Nephron (organoid): ENCODE results near the gene C16orf54.
A peak's percentile ranks its signal among the peaks of the same experiment; 100 is the strongest.
"Not testable (repeated sequence)": the region's sequence is repeated elsewhere in the genome, so short reads cannot be mapped to it uniquely, and the experiment has no call there.

Source experiments
- H3K27ac Mint-ChIP-seq, 3 experiments: 2 replicates each; pipeline ENCODE4 v1.8.0; 2020; ENCODE audit warnings: mixed read lengths in 3 of 3, mild to moderate bottlenecking in 2 of 3, moderate library complexity in 1 of 3
- H3K27me3 Mint-ChIP-seq: 2 replicates; pipeline ENCODE4 v1.8.0; 2021; ENCODE audit warnings: low read depth, mild to moderate bottlenecking, moderate library complexity, mixed read lengths
- H3K36me3 Mint-ChIP-seq: 2 replicates; pipeline ENCODE4 v1.8.0; 2020; ENCODE audit warnings: low read depth, mixed read lengths
- H3K4me1 Mint-ChIP-seq: 2 replicates; pipeline ENCODE4 v1.8.0; 2020; ENCODE audit warnings: mixed read lengths
- H3K4me3 Mint-ChIP-seq, 3 experiments: 2 replicates each; pipeline ENCODE4 v1.8.0; 2020; ENCODE audit warnings: mild to moderate bottlenecking in 3 of 3, mixed read lengths in 3 of 3, moderate library complexity in 2 of 3
- H3K9me3 Mint-ChIP-seq: 2 replicates; pipeline ENCODE4 v1.8.0; 2020; ENCODE audit warnings: mixed read lengths
- CTCF ChIP-seq, 3 experiments: fragments of 200-600 bp; sonication (generic); IDR thresholded peaks; one replicate each; pipeline ENCODE4 v1.5.0; 2021; ENCODE audit warnings: antibody characterized with exemption in 3 of 3; ENCODE audit not compliant: unreplicated experiment in 3 of 3

Gene C16orf54

GRCh38 chr16:29698042-29698441 is 47.7 kb downstream of the C16orf54 start:
- Mint-ChIP-seq H3K27me3 (peaks cover 6% of the 10 kb centered on the region), H3K4me1 (peaks cover 13% of the 10 kb centered on the region), H3K27ac (no peak overlapping the region), H3K9me3 (peaks cover 20% of the 10 kb centered on the region), H3K4me3 (no peak overlapping the region), H3K36me3 (peaks cover 50% of the 10 kb centered on the region)
- no peak for TF ChIP-seq CTCF (IDR thresholded peaks at IDR 0.05; ENCODE audit: unreplicated experiment in 3 of 3)

- H3K27me3 Mint-ChIP-seq: peaks cover 6% of the 10 kb centered on the region
- TF ChIP-seq CTCF (IDR thresholded peaks at IDR 0.05; ENCODE audit: unreplicated experiment in 3 of 3): no peak
These were observed 48.4 kb downstream of the C16orf54 start for GRCh38 chr16:29697391-29697790.

GRCh38 chr16:29696881-29697331 is 48.9 kb downstream of the C16orf54 start:
- Mint-ChIP-seq H3K27ac (no peak overlapping the region), H3K9me3 (peaks cover 20% of the 10 kb centered on the region), H3K36me3 (peaks cover 49% of the 10 kb centered on the region), H3K4me3 (no peak overlapping the region), H3K27me3 (peaks cover 6% of the 10 kb centered on the region), H3K4me1 (peaks cover 4% of the 10 kb centered on the region)
- no peak for TF ChIP-seq CTCF (IDR thresholded peaks at IDR 0.05; ENCODE audit: unreplicated experiment in 3 of 3)

More at GRCh38 chr16:29697391-29697790, 48.4 kb downstream of the C16orf54 start:
- peaks cover 9% of the 10 kb centered on the region for H3K4me1 Mint-ChIP-seq
- H3K36me3 Mint-ChIP-seq: peaks cover 51% of the 10 kb centered on the region
- no peak overlapping the region for H3K27ac Mint-ChIP-seq
- H3K4me3 Mint-ChIP-seq: no peak overlapping the region
- peaks cover 20% of the 10 kb centered on the region for H3K9me3 Mint-ChIP-seq

- H3K4me1 Mint-ChIP-seq, H3K27me3 Mint-ChIP-seq, H3K4me3 Mint-ChIP-seq: not testable (repeated sequence)
- Mint-ChIP-seq H3K9me3 (peaks cover 17% of the 10 kb centered on the region), H3K36me3 (peaks cover 57% of the 10 kb centered on the region), H3K27ac (peak overlapping the region in 1 of 3 experiments; percentile 53)
These were observed 50.1 kb downstream of the C16orf54 start for GRCh38 chr16:29695675-29696074.

- Mint-ChIP-seq H3K9me3 (peaks cover 22% of the 10 kb centered on the region), H3K27me3 (peaks cover 4% of the 10 kb centered on the region), H3K4me3 (no peak overlapping the region), H3K4me1 (peaks cover 3% of the 10 kb centered on the region), H3K27ac (peak overlapping the region in 1 of 3 experiments; percentile 64), H3K36me3 (peaks cover 62% of the 10 kb centered on the region)
- TF ChIP-seq CTCF (IDR thresholded peaks at IDR 0.05; ENCODE audit: unreplicated experiment in 3 of 3): no peak
These were observed 51.2 kb downstream of the C16orf54 start for GRCh38 chr16:29694384-29695195.

GRCh38 chr16:29692606-29693005 is 53.2 kb downstream of the C16orf54 start:
- H3K4me1 Mint-ChIP-seq, H3K9me3 Mint-ChIP-seq, H3K4me3 Mint-ChIP-seq, H3K27me3 Mint-ChIP-seq, H3K27ac Mint-ChIP-seq: not testable (repeated sequence)
- peaks cover 53% of the 10 kb centered on the region for H3K36me3 Mint-ChIP-seq
